ENCODE measurements around the gene RLF.

The RLF gene

DNA sequence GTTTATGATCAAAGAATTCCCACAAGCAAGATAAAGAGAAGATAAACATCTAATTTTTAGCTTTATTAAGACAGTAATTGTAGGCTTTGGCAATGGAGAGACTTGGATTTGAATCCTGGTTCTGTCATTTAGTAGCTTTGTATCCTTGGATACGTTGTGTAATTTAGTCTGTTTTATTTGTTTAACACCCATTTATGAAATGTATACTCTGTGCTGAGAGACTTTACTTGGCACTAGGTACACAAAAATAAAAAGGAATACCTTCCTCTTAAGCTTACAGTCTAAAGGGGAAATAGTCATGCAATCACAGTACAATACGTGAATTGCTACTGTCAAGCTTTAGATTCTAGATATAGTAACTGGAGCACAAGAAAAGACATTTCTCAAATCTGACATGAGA is 120.7 kb downstream of the RLF start:
- DNase-seq, result no peak
